H1 (cell line): ENCODE results near the gene SCG3. TPM values are rescaled to one million over a fixed set of nuclear protein-coding genes. Genes with fewer than 3 reads are reported as not detected.

Source experiments
- CBX5 ChIP-seq: fragments of 300-800, 300-1000 bp; sonication (generic); IDR thresholded peaks from 2 replicates; pipeline ENCODE4 v1.7.1; 2016; ENCODE audit warnings: antibody characterized with exemption, low read length, low read depth
- CBX8 ChIP-seq: fragments of 300-800, 300-1000 bp; sonication (generic); IDR thresholded peaks from 2 replicates; pipeline ENCODE4 v1.7.1; 2016; ENCODE audit warnings: low read depth, low read length, borderline replicate concordance
- KDM1A ChIP-seq: fragments of 200-600, 300-600 bp; sonication (generic); IDR thresholded peaks from 2 replicates; pipeline ENCODE4 v1.7.1; 2016; ENCODE audit warnings: mild to moderate bottlenecking, low read length, borderline replicate concordance
- KDM4A ChIP-seq: IDR thresholded peaks from one replicate; pipeline ENCODE4 v1.7.1; 2012; ENCODE audit warnings: low read depth, mild to moderate bottlenecking, moderate library complexity, low read length, inconsistent platforms; ENCODE audit not compliant: severe bottlenecking
- NANOG ChIP-seq: IDR thresholded peaks from 2 replicates; pipeline ENCODE4 v1.6.1; 2011; ENCODE audit warnings: low read length, low read depth, mild to moderate bottlenecking, inconsistent platforms; ENCODE audit not compliant: insufficient read depth, poor library complexity, severe bottlenecking
- polyA plus RNA-seq, 7 experiments: library from polyadenylated mRNA; depleted of rRNA in 3 of 7; stranded (reverse) in 5 of 7; unstranded in 2 of 7; fragments of >200 nt in 5 of 7; fragments of 200-250 nt in 2 of 7; gene quantifications; 1 replicate in 5 of 7; 2 replicates in 1 of 7; 4 replicates in 1 of 7; pipeline versions ENCODE4 v1.2.1 to v1.2.3, GENCODE V29; 2011 to 2013; ENCODE audit warnings: missing spikeins in 2 of 7, mixed read lengths in 2 of 7
- total RNA-seq: library from RNA; stranded (reverse); fragmentation: NEBNext Ultra II Directional; extraction: Animal tissue kit (Norgen Biotek cat#: 25700); gene quantifications from 2 replicates; pipeline ENCODE4 v1.2.1, GENCODE V29; 2021
- TF ChIP-seq, protein P1 (sequence below): fragments of 300-600 bp; sonication (generic); IDR thresholded peaks from 2 replicates; pipeline ENCODE4 v1.7.1; 2012; ENCODE audit warnings: low read length, moderate library complexity, mild to moderate bottlenecking, inconsistent platforms; ENCODE audit not compliant: insufficient replicate concordance
- TF ChIP-seq, protein P2 (sequence below), 3 experiments: IDR thresholded peaks; 1 replicate in 2 of 3; 2 replicates in 1 of 3; pipeline versions ENCODE4 v1.5.1 to v1.6.1; 2011; ENCODE audit warnings: low read length in 3 of 3, mild to moderate bottlenecking in 3 of 3, inconsistent platforms in 2 of 3, low read depth in 1 of 3, moderate library complexity in 1 of 3; ENCODE audit not compliant: insufficient read depth in 1 of 3; ENCODE audit errors: control extremely low read depth in 1 of 3

SCG3 gene
- total and polyA plus RNA-seq, 2 of the 8 experiments (the other 6 are each of a cell fraction or from before 2014, with no cell fraction given), result 5.2 to 45.9 TPM

DNA sequence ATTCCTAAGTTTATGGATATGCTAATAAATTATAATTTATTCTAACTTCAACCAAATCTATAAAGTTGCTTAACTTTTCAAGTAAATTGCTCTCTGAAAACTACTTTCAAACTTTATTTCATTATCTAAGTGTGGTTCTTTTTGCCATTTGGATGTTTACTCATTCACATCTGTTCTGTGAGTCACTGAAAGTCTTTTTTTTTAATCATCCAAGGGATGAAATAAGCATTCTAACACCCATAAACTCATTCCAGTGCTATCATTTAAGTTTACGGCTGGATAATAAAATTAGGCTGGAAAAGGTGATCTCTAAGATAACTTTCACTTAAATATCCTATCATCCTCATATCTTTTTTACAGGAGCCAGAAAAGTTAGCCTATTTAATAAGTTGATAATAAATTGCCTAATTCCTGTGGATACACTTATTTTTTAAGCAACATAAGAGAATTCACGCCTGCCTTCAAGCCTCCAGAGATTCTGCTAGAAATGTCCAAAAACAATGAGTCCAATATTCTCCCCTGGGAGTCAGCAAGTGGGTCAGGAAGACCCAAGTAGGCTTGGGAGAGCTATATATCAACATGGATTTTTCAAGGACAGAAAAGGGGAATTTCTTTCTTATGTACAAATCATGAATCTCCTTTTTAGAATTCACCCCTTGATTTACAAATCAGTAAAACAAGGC lies 25.8 kb downstream of the SCG3 start (continued):
- TF ChIP-seq, protein P1, sequence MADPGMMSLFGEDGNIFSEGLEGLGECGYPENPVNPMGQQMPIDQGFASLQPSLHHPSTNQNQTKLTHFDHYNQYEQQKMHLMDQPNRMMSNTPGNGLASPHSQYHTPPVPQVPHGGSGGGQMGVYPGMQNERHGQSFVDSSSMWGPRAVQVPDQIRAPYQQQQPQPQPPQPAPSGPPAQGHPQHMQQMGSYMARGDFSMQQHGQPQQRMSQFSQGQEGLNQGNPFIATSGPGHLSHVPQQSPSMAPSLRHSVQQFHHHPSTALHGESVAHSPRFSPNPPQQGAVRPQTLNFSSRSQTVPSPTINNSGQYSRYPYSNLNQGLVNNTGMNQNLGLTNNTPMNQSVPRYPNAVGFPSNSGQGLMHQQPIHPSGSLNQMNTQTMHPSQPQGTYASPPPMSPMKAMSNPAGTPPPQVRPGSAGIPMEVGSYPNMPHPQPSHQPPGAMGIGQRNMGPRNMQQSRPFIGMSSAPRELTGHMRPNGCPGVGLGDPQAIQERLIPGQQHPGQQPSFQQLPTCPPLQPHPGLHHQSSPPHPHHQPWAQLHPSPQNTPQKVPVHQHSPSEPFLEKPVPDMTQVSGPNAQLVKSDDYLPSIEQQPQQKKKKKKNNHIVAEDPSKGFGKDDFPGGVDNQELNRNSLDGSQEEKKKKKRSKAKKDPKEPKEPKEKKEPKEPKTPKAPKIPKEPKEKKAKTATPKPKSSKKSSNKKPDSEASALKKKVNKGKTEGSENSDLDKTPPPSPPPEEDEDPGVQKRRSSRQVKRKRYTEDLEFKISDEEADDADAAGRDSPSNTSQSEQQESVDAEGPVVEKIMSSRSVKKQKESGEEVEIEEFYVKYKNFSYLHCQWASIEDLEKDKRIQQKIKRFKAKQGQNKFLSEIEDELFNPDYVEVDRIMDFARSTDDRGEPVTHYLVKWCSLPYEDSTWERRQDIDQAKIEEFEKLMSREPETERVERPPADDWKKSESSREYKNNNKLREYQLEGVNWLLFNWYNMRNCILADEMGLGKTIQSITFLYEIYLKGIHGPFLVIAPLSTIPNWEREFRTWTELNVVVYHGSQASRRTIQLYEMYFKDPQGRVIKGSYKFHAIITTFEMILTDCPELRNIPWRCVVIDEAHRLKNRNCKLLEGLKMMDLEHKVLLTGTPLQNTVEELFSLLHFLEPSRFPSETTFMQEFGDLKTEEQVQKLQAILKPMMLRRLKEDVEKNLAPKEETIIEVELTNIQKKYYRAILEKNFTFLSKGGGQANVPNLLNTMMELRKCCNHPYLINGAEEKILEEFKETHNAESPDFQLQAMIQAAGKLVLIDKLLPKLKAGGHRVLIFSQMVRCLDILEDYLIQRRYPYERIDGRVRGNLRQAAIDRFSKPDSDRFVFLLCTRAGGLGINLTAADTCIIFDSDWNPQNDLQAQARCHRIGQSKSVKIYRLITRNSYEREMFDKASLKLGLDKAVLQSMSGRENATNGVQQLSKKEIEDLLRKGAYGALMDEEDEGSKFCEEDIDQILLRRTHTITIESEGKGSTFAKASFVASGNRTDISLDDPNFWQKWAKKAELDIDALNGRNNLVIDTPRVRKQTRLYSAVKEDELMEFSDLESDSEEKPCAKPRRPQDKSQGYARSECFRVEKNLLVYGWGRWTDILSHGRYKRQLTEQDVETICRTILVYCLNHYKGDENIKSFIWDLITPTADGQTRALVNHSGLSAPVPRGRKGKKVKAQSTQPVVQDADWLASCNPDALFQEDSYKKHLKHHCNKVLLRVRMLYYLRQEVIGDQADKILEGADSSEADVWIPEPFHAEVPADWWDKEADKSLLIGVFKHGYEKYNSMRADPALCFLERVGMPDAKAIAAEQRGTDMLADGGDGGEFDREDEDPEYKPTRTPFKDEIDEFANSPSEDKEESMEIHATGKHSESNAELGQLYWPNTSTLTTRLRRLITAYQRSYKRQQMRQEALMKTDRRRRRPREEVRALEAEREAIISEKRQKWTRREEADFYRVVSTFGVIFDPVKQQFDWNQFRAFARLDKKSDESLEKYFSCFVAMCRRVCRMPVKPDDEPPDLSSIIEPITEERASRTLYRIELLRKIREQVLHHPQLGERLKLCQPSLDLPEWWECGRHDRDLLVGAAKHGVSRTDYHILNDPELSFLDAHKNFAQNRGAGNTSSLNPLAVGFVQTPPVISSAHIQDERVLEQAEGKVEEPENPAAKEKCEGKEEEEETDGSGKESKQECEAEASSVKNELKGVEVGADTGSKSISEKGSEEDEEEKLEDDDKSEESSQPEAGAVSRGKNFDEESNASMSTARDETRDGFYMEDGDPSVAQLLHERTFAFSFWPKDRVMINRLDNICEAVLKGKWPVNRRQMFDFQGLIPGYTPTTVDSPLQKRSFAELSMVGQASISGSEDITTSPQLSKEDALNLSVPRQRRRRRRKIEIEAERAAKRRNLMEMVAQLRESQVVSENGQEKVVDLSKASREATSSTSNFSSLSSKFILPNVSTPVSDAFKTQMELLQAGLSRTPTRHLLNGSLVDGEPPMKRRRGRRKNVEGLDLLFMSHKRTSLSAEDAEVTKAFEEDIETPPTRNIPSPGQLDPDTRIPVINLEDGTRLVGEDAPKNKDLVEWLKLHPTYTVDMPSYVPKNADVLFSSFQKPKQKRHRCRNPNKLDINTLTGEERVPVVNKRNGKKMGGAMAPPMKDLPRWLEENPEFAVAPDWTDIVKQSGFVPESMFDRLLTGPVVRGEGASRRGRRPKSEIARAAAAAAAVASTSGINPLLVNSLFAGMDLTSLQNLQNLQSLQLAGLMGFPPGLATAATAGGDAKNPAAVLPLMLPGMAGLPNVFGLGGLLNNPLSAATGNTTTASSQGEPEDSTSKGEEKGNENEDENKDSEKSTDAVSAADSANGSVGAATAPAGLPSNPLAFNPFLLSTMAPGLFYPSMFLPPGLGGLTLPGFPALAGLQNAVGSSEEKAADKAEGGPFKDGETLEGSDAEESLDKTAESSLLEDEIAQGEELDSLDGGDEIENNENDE, result no peak
- TF ChIP-seq KDM4A (no peak), CBX8 (no peak), KDM1A (no peak), CBX5 (no peak), NANOG (no peak)
- TF ChIP-seq, protein P2, sequence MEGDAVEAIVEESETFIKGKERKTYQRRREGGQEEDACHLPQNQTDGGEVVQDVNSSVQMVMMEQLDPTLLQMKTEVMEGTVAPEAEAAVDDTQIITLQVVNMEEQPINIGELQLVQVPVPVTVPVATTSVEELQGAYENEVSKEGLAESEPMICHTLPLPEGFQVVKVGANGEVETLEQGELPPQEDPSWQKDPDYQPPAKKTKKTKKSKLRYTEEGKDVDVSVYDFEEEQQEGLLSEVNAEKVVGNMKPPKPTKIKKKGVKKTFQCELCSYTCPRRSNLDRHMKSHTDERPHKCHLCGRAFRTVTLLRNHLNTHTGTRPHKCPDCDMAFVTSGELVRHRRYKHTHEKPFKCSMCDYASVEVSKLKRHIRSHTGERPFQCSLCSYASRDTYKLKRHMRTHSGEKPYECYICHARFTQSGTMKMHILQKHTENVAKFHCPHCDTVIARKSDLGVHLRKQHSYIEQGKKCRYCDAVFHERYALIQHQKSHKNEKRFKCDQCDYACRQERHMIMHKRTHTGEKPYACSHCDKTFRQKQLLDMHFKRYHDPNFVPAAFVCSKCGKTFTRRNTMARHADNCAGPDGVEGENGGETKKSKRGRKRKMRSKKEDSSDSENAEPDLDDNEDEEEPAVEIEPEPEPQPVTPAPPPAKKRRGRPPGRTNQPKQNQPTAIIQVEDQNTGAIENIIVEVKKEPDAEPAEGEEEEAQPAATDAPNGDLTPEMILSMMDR (IDR thresholded peaks at IDR 0.05; ENCODE audit: control extremely low read depth in 1 of 3, insufficient read depth in 1 of 3, low read depth in 1 of 3, low read length in 3 of 3), result no peak
